SU-DHL-6 (cell line): Measurements from ENCODE around the gene MYO1F.

Experiments used
- H2AFZ ChIP-seq: fragments of 200-600 bp; sonication (generic); 2 replicates; pipeline ENCODE4 v1.6.1; 2014; ENCODE audit warnings: low read depth, mild to moderate bottlenecking, moderate library complexity, mixed read lengths, antibody characterized with exemption, low read length; ENCODE audit not compliant: severe bottlenecking
- H3F3A ChIP-seq: fragments of 200-600 bp; shearing (Covaris generic); 2 replicates; pipeline ENCODE4 v1.6.0; 2016; ENCODE audit warnings: antibody characterized with exemption, mild to moderate bottlenecking; ENCODE audit not compliant: insufficient read depth
- H3K27ac ChIP-seq: fragments of 200-600 bp; sonication (generic); 2 replicates; pipeline ENCODE4 v1.5.1; 2016; ENCODE audit warnings: low read depth, mild to moderate bottlenecking, low read length, moderate library complexity, mixed read lengths
- H3K27me3 ChIP-seq: fragments of 200-600 bp; sonication (generic), shearing (Covaris generic); 2 replicates; pipeline ENCODE4 v1.6.0; 2014; ENCODE audit warnings: mild to moderate bottlenecking, low read length
- H3K36me3 ChIP-seq: fragments of 200-600 bp; sonication (generic); 2 replicates; pipeline ENCODE4 v1.6.1; 2014; ENCODE audit warnings: mild to moderate bottlenecking, low read length, mixed read lengths
- H3K4me2 ChIP-seq: fragments of 300-600, 200-600 bp; shearing (Covaris generic), sonication (generic); 2 replicates; pipeline ENCODE4 v1.6.0; 2014; ENCODE audit warnings: low read length, low read depth, mild to moderate bottlenecking; ENCODE audit not compliant: poor library complexity, severe bottlenecking
- H3K4me3 ChIP-seq: fragments of 200-600 bp; sonication (generic); 2 replicates; pipeline ENCODE4 v1.5.1; 2014; ENCODE audit warnings: antibody characterized with exemption, low read length, mild to moderate bottlenecking, mixed read lengths; ENCODE audit not compliant: insufficient read depth, poor library complexity, severe bottlenecking
- H3K79me2 ChIP-seq: fragments of 200-600 bp; sonication (generic); 2 replicates; pipeline ENCODE4 v1.6.1; 2014; ENCODE audit warnings: mild to moderate bottlenecking, low read length, moderate library complexity; ENCODE audit not compliant: insufficient read depth
- H3K9ac ChIP-seq: fragments of 200-600 bp; sonication (generic); 2 replicates; pipeline ENCODE4 v1.7.0; 2014; ENCODE audit warnings: mild to moderate bottlenecking, low read length
- H3K9me2 ChIP-seq: fragments of 200-600 bp; sonication (generic); replicated peaks from 2 replicates; pipeline ENCODE4 v1.6.1; 2014; ENCODE audit warnings: low read length; ENCODE audit not compliant: insufficient read depth
- H3K9me3 ChIP-seq: fragments of 200-600 bp; sonication (generic); 2 replicates; pipeline ENCODE4 v1.6.1; 2014; ENCODE audit warnings: low read length, mixed read lengths; ENCODE audit not compliant: insufficient read depth
- H4K20me1 ChIP-seq: fragments of 200-600 bp; sonication (generic); 2 replicates; pipeline ENCODE4 v1.6.1; 2014; ENCODE audit warnings: low read depth, mild to moderate bottlenecking, antibody characterized with exemption, low read length, moderate library complexity, mixed read lengths
- EZH2phosphoT487 ChIP-seq: fragments of 200-600 bp; sonication (generic), shearing (Covaris generic); conservative IDR thresholded peaks from 2 replicates; pipeline ENCODE4 v1.6.1; 2018; ENCODE audit warnings: mild to moderate bottlenecking, antibody characterized with exemption, low read length, moderate library complexity, mixed read lengths
- TF ChIP-seq, protein P1 (sequence below): fragments of 200-600 bp; sonication (generic); IDR thresholded peaks from one replicate; pipeline ENCODE4 v1.5.1; 2017; ENCODE audit warnings: antibody characterized with exemption, mild to moderate bottlenecking, low read length, moderate library complexity; ENCODE audit not compliant: insufficient read depth, poor library complexity, severe bottlenecking

Gene MYO1F

DNA sequence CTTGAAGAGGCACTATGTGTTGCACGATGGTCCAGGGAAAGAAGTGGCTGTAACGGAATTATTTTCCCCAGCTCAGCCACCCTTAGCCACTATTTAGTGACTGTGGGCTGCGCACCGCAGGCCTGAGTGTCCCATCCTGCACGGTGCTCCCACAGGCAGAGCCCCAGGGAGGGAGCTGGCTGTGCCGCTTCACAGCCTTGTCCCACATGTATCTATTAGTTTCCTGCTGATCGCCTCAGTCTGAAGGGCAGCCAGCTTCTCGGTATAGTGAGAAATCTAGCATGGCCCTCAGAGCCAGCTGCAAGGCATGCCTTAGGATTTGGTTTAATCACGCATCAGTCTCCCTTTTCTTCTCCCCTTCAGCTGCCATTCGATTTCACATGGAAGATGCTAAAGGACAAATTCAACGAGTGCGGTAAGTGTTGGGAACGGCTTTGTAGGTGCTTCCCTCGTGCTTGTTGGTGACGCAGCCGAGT is 90.5 kb downstream of the MYO1F start:
- Histone ChIP-seq H3K79me2 (peaks cover 7% of the 10 kb centered on the region), H3F3A (no peaks in the 10 kb centered on the region), H2AFZ (no peak overlapping the region), H3K9ac (no peak overlapping the region), H3K27ac (no peak overlapping the region), H3K9me2 (no peaks in the 10 kb centered on the region), H3K36me3 (peaks cover 8% of the 10 kb centered on the region; the same call in 1 of the 2 replicates), H4K20me1 (peaks cover 4% of the 10 kb centered on the region; the same call in 1 of the 2 replicates), H3K9me3 (no peaks in the 10 kb centered on the region), H3K4me3 (no peak overlapping the region), H3K27me3 (no peaks in the 10 kb centered on the region), H3K4me2 (no peak overlapping the region)
- TF ChIP-seq, protein P1, sequence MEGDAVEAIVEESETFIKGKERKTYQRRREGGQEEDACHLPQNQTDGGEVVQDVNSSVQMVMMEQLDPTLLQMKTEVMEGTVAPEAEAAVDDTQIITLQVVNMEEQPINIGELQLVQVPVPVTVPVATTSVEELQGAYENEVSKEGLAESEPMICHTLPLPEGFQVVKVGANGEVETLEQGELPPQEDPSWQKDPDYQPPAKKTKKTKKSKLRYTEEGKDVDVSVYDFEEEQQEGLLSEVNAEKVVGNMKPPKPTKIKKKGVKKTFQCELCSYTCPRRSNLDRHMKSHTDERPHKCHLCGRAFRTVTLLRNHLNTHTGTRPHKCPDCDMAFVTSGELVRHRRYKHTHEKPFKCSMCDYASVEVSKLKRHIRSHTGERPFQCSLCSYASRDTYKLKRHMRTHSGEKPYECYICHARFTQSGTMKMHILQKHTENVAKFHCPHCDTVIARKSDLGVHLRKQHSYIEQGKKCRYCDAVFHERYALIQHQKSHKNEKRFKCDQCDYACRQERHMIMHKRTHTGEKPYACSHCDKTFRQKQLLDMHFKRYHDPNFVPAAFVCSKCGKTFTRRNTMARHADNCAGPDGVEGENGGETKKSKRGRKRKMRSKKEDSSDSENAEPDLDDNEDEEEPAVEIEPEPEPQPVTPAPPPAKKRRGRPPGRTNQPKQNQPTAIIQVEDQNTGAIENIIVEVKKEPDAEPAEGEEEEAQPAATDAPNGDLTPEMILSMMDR = no peak
- TF ChIP-seq EZH2phosphoT487 = no peak

DNA sequence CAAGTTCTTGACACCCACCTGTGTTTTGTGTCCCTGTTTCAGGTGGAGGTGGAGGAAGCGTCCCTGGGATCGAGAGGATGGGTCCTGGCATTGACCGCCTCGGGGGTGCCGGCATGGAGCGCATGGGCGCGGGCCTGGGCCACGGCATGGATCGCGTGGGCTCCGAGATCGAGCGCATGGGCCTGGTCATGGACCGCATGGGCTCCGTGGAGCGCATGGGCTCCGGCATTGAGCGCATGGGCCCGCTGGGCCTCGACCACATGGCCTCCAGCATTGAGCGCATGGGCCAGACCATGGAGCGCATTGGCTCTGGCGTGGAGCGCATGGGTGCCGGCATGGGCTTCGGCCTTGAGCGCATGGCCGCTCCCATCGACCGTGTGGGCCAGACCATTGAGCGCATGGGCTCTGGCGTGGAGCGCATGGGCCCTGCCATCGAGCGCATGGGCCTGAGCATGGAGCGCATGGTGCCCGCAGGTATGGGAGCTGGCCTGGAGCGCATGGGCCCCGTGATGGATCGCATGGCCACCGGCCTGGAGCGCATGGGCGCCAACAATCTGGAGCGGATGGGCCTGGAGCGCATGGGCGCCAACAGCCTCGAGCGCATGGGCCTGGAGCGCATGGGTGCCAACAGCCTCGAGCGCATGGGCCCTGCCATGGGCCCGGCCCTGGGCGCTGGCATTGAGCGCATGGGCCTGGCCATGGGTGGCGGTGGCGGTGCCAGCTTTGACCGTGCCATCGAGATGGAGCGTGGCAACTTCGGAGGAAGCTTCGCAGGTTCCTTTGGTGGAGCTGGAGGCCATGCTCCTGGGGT is 91.5 kb downstream of the MYO1F start:
- no peak overlapping the region for H2AFZ ChIP-seq
- H3K9me3 ChIP-seq = no peaks in the 10 kb centered on the region
- no peak overlapping the region for H3K9ac ChIP-seq
- H3F3A ChIP-seq = no peaks in the 10 kb centered on the region
- no peak overlapping the region for H3K4me2 ChIP-seq
- H3K79me2 ChIP-seq = peaks cover 16% of the 10 kb centered on the region
- TF ChIP-seq, protein P1 = no peak
- H3K9me2 ChIP-seq = no peaks in the 10 kb centered on the region
- no peak overlapping the region for H3K4me3 ChIP-seq
- H3K27ac ChIP-seq = no peak overlapping the region
- peaks cover 8% of the 10 kb centered on the region; the same call in 1 of the 2 replicates for H3K36me3 ChIP-seq
- H4K20me1 ChIP-seq = peaks cover 9% of the 10 kb centered on the region; the same call in 1 of the 2 replicates
- no peaks in the 10 kb centered on the region for H3K27me3 ChIP-seq

DNA sequence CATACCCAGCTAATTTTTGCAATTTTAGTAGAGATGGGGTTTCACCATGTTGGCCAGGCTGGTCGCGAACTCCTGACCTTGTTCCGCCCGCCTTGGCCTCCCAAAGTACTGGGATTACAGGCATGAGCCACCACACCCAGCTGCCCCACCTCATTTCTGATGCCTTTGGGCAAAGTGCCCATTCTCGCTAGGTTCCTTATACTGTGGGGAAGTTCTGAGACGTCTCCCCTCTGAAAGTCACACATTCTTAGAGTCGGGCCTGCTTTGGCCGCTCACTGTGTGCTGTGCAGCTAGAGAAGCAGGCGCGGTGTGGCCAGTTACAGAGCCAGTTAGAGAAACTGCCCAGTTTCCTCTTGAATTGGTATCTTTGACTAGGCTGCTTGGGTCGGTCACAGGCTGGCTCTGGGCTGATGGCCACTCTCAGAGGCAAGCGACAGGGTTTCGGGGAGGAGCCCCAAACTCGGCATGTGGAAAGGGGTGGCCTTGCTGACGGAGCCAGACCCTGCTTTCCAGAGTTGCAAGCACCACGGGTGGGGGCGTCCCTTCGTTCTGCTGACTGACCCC is 92.8 kb downstream of the MYO1F start:
- Histone ChIP-seq H2AFZ (no peak overlapping the region), H3K36me3 (peaks cover 8% of the 10 kb centered on the region; the same call in 1 of the 2 replicates), H3F3A (no peaks in the 10 kb centered on the region), H3K9ac (no peak overlapping the region), H3K79me2 (peaks cover 24% of the 10 kb centered on the region), H4K20me1 (peaks cover 9% of the 10 kb centered on the region; the same call in 1 of the 2 replicates), H3K9me2 (no peaks in the 10 kb centered on the region), H3K27me3 (no peaks in the 10 kb centered on the region), H3K4me2 (no peak overlapping the region), H3K9me3 (no peaks in the 10 kb centered on the region), H3K27ac (no peak overlapping the region), H3K4me3 (no peak overlapping the region)
- TF ChIP-seq EZH2phosphoT487 = no peak

DNA sequence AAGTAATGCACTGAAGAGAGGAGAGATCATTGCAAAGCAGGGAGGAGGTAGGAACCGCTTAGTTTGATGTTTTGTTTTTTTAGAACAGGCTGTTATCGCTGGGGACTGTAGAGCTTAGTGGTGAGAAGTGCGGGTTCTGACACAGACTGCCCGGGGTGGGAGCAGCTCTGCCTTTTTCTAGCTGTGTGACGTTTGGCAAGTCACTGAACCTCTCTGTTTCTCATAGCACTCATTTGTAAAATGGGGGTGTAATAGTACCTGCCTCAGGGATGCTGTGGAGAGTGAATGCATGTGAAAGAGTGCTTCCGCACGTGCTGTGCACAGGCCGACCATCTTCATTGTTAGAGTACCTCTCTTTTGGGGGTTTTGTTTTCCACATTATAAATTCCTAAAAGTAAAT is 94.1 kb downstream of the MYO1F start:
- H4K20me1 ChIP-seq = peaks cover 13% of the 10 kb centered on the region; the same call in 1 of the 2 replicates
- H3K27me3 ChIP-seq = no peaks in the 10 kb centered on the region
- no peak overlapping the region for H3K9ac ChIP-seq
- H3K4me3 ChIP-seq = no peak overlapping the region
- H3K9me2 ChIP-seq = no peaks in the 10 kb centered on the region
- peaks cover 11% of the 10 kb centered on the region; the same call in 1 of the 2 replicates for H3K36me3 ChIP-seq
- TF ChIP-seq, protein P1 = no peak
- no peak for TF ChIP-seq EZH2phosphoT487
- H3K4me2 ChIP-seq = no peak overlapping the region
- H3K27ac ChIP-seq = no peak overlapping the region
- no peak overlapping the region for H2AFZ ChIP-seq
- peaks cover 36% of the 10 kb centered on the region for H3K79me2 ChIP-seq
- H3K9me3 ChIP-seq = no peaks in the 10 kb centered on the region
- H3F3A ChIP-seq = no peaks in the 10 kb centered on the region
